Memory B cell (primary cell): ENCODE measurements around the gene ASTE1.
"Not testable (repeated sequence)": the region's sequence is repeated elsewhere in the genome, so short reads cannot be mapped to it uniquely, and the experiment has no call there.

Experiments used
- ATAC-seq: fragments of 150-1000 bp; cut with Tn5 transposase; 2 replicates; pipeline ENCODE4 v1.10.0; 2021; ENCODE audit warnings: low read depth, mild to moderate bottlenecking, moderate library complexity
- DNase-seq, 2 donors: peaks; one replicate each; pipeline ENCODE4 v3.0.0; 2022; ENCODE audit warnings: low spot score in 2 of 2
- H3K27ac Mint-ChIP-seq: one replicate; pipeline ENCODE4 v1.8.0; 2022; ENCODE audit warnings: mild to moderate bottlenecking, moderate library complexity, mixed read lengths
- H3K27me3 Mint-ChIP-seq: one replicate; pipeline ENCODE4 v1.8.0; 2022; ENCODE audit warnings: mixed read lengths
- H3K36me3 Mint-ChIP-seq: one replicate; pipeline ENCODE4 v1.8.0; 2022; ENCODE audit warnings: mild to moderate bottlenecking, mixed read lengths
- H3K4me1 Mint-ChIP-seq: one replicate; pipeline ENCODE4 v1.8.0; 2022; ENCODE audit warnings: mixed read lengths
- H3K4me3 Mint-ChIP-seq: one replicate; pipeline ENCODE4 v1.8.0; 2022; ENCODE audit warnings: mild to moderate bottlenecking, moderate library complexity, mixed read lengths
- H3K9me3 Mint-ChIP-seq: one replicate; pipeline ENCODE4 v1.8.0; 2022; ENCODE audit warnings: mixed read lengths

Gene ASTE1

GRCh38 chr3:130991126-130991525, 35.5 kb downstream of the ASTE1 start:
- no peaks in the 10 kb centered on the region for H3K27me3 Mint-ChIP-seq
- H3K9me3 Mint-ChIP-seq: no peaks in the 10 kb centered on the region
- H3K4me3 Mint-ChIP-seq: no peak overlapping the region
- no peaks in the 10 kb centered on the region for H3K4me1 Mint-ChIP-seq
- H3K27ac Mint-ChIP-seq: no peak overlapping the region
- H3K36me3 Mint-ChIP-seq: peaks cover 25% of the 10 kb centered on the region
- DNase-seq (no peak), ATAC-seq (no peak)

GRCh38 chr3:130990282-130990681, 36.3 kb downstream of the ASTE1 start:
- Mint-ChIP-seq H3K36me3 (peaks cover 28% of the 10 kb centered on the region), H3K4me3 (no peak overlapping the region), H3K27me3 (no peaks in the 10 kb centered on the region), H3K9me3 (no peaks in the 10 kb centered on the region), H3K27ac (peak overlapping the region; percentile 50), H3K4me1 (no peaks in the 10 kb centered on the region)
- no peak for DNase-seq
- ATAC-seq: no peak

- Mint-ChIP-seq H3K4me1 (no peaks in the 10 kb centered on the region), H3K4me3 (no peak overlapping the region), H3K9me3 (no peaks in the 10 kb centered on the region), H3K27me3 (no peaks in the 10 kb centered on the region), H3K27ac (no peak overlapping the region), H3K36me3 (peaks cover 20% of the 10 kb centered on the region)
- DNase-seq (no peak), ATAC-seq (no peak)
These were observed 45.2 kb downstream of the ASTE1 start for GRCh38 chr3:130981469-130981868.

GRCh38 chr3:130979117-130979516, 47.5 kb downstream of the ASTE1 start:
- no peaks in the 10 kb centered on the region for H3K27me3 Mint-ChIP-seq
- H3K27ac Mint-ChIP-seq: no peak overlapping the region
- DNase-seq: no peak
- H3K9me3 Mint-ChIP-seq: no peaks in the 10 kb centered on the region
- H3K4me3 Mint-ChIP-seq: no peak overlapping the region
- no peaks in the 10 kb centered on the region for H3K4me1 Mint-ChIP-seq
- peaks cover 27% of the 10 kb centered on the region for H3K36me3 Mint-ChIP-seq
- ATAC-seq: no peak

GRCh38 chr3:130976706-130977105, 49.9 kb downstream of the ASTE1 start:
- no peaks in the 10 kb centered on the region for H3K4me1 Mint-ChIP-seq

GRCh38 chr3:130975251-130975650, 51.4 kb downstream of the ASTE1 start:
- ATAC-seq: no peak
- no peaks in the 10 kb centered on the region for H3K4me1 Mint-ChIP-seq
- DNase-seq: no peak
- no peak overlapping the region for H3K27ac Mint-ChIP-seq
- H3K4me3 Mint-ChIP-seq: no peak overlapping the region
- peaks cover 44% of the 10 kb centered on the region for H3K36me3 Mint-ChIP-seq
- peaks cover under 1% of the 10 kb centered on the region for H3K9me3 Mint-ChIP-seq
- H3K27me3 Mint-ChIP-seq: no peaks in the 10 kb centered on the region

More at GRCh38 chr3:130976706-130977105, 49.9 kb downstream of the ASTE1 start:
- no peak for DNase-seq
- Mint-ChIP-seq H3K27me3 (no peaks in the 10 kb centered on the region), H3K27ac (no peak overlapping the region), H3K9me3 (no peaks in the 10 kb centered on the region), H3K36me3 (peaks cover 32% of the 10 kb centered on the region), H3K4me3 (no peak overlapping the region)
- no peak for ATAC-seq

- Mint-ChIP-seq H3K27ac (no peak overlapping the region), H3K36me3 (peaks cover 47% of the 10 kb centered on the region), H3K4me1 (no peaks in the 10 kb centered on the region), H3K27me3 (no peaks in the 10 kb centered on the region), H3K4me3 (no peak overlapping the region), H3K9me3 (peaks cover 1% of the 10 kb centered on the region)
- DNase-seq (no peak), ATAC-seq (no peak)
These were observed 52.4 kb downstream of the ASTE1 start for GRCh38 chr3:130974201-130974600.

- H3K27me3 Mint-ChIP-seq: no peaks in the 10 kb centered on the region
- H3K27ac Mint-ChIP-seq: no peak overlapping the region
- H3K36me3 Mint-ChIP-seq: peaks cover 46% of the 10 kb centered on the region
- no peak for ATAC-seq
- H3K4me3 Mint-ChIP-seq: no peak overlapping the region
- H3K9me3 Mint-ChIP-seq: peaks cover 1% of the 10 kb centered on the region
- H3K4me1 Mint-ChIP-seq: no peaks in the 10 kb centered on the region
- DNase-seq: no peak
These were observed 53.2 kb downstream of the ASTE1 start for GRCh38 chr3:130973406-130973805.

GRCh38 chr3:130972592-130972991, 54.0 kb downstream of the ASTE1 start:
- H3K4me1 Mint-ChIP-seq, H3K4me3 Mint-ChIP-seq, H3K9me3 Mint-ChIP-seq, ATAC-seq, H3K27ac Mint-ChIP-seq, H3K27me3 Mint-ChIP-seq, DNase-seq: not testable (repeated sequence)
- H3K36me3 Mint-ChIP-seq: peaks cover 48% of the 10 kb centered on the region

- no peak for ATAC-seq
- Mint-ChIP-seq H3K4me1 (no peaks in the 10 kb centered on the region), H3K27me3 (no peaks in the 10 kb centered on the region), H3K27ac (no peak overlapping the region), H3K36me3 (peaks cover 53% of the 10 kb centered on the region), H3K4me3 (no peak overlapping the region), H3K9me3 (peaks cover 1% of the 10 kb centered on the region)
- DNase-seq: no peak
These were observed 55.4 kb downstream of the ASTE1 start for GRCh38 chr3:130971208-130971607.

GRCh38 chr3:130969621-130970020, 57.0 kb downstream of the ASTE1 start:
- H3K36me3 Mint-ChIP-seq: peaks cover 54% of the 10 kb centered on the region
- no peak for DNase-seq
- H3K4me3 Mint-ChIP-seq: no peak overlapping the region
- no peak for ATAC-seq
- H3K4me1 Mint-ChIP-seq: no peaks in the 10 kb centered on the region
- peak overlapping the region; percentile 43 for H3K27ac Mint-ChIP-seq
- H3K27me3 Mint-ChIP-seq: no peaks in the 10 kb centered on the region
- H3K9me3 Mint-ChIP-seq: peaks cover 1% of the 10 kb centered on the region

- Mint-ChIP-seq H3K27ac (no peak overlapping the region), H3K4me3 (no peak overlapping the region)
These were observed 58.4 kb downstream of the ASTE1 start for GRCh38 chr3:130968221-130968620.

GRCh38 chr3:130967281-130967680, 59.3 kb downstream of the ASTE1 start:
- DNase-seq: no peak
- Mint-ChIP-seq H3K4me1 (no peaks in the 10 kb centered on the region), H3K27me3 (no peaks in the 10 kb centered on the region), H3K9me3 (peaks cover 1% of the 10 kb centered on the region), H3K27ac (no peak overlapping the region), H3K4me3 (no peak overlapping the region), H3K36me3 (peaks cover 47% of the 10 kb centered on the region)
- no peak for ATAC-seq

More at GRCh38 chr3:130968221-130968620, 58.4 kb downstream of the ASTE1 start:
- Mint-ChIP-seq H3K36me3 (peaks cover 51% of the 10 kb centered on the region), H3K9me3 (peaks cover 1% of the 10 kb centered on the region), H3K27me3 (no peaks in the 10 kb centered on the region), H3K4me1 (no peaks in the 10 kb centered on the region)
- DNase-seq: no peak
- ATAC-seq: no peak

- ATAC-seq (no peak), DNase-seq (no peak)
- Mint-ChIP-seq H3K4me3 (no peak overlapping the region), H3K27me3 (no peaks in the 10 kb centered on the region), H3K4me1 (no peaks in the 10 kb centered on the region), H3K9me3 (no peaks in the 10 kb centered on the region), H3K36me3 (peaks cover 49% of the 10 kb centered on the region), H3K27ac (no peak overlapping the region)
These were observed 62.7 kb downstream of the ASTE1 start for GRCh38 chr3:130963878-130964277.
